Left ventricle myocardium superior (tissue), 1 donor: ENCODE data around the gene SSH2. TPM values are rescaled to one million over a fixed set of nuclear protein-coding genes. Genes with fewer than 3 reads are reported as not detected.
"Not testable (repeated sequence)": the region's sequence is repeated elsewhere in the genome, so short reads cannot be mapped to it uniquely, and the experiment has no call there.

Experiments
- ATAC-seq: fragments of 200-7000 bp; cut with Tn5 transposase; one replicate; pipeline ENCODE4 v1.9.1; 2020; ENCODE audit warnings: mild to moderate bottlenecking, moderate library complexity
- DNase-seq: peaks from one replicate; pipeline ENCODE4 v3.0.0-alpha.2; 2020
- intact Hi-C: fragments of 100-400 bp; cut with micrococcal nuclease; formaldehyde crosslinking; loops from one replicate; pipeline ENCODE4 v1.11.0; 2022
- total RNA-seq: library from RNA; stranded (reverse); fragmentation: NEBNext Ultra II Directional; extraction: Animal tissue kit (Norgen Biotek cat#: 25700); gene quantifications from one replicate; pipeline ENCODE4 v1.2.1, GENCODE V29; 2021
- donor health status: DM: no; HTN: yes; CAD: no; lungs with severe emphysema.

Gene SSH2
- total RNA-seq, 1 donor from 2014 or later: 36.8 TPM

DNA sequence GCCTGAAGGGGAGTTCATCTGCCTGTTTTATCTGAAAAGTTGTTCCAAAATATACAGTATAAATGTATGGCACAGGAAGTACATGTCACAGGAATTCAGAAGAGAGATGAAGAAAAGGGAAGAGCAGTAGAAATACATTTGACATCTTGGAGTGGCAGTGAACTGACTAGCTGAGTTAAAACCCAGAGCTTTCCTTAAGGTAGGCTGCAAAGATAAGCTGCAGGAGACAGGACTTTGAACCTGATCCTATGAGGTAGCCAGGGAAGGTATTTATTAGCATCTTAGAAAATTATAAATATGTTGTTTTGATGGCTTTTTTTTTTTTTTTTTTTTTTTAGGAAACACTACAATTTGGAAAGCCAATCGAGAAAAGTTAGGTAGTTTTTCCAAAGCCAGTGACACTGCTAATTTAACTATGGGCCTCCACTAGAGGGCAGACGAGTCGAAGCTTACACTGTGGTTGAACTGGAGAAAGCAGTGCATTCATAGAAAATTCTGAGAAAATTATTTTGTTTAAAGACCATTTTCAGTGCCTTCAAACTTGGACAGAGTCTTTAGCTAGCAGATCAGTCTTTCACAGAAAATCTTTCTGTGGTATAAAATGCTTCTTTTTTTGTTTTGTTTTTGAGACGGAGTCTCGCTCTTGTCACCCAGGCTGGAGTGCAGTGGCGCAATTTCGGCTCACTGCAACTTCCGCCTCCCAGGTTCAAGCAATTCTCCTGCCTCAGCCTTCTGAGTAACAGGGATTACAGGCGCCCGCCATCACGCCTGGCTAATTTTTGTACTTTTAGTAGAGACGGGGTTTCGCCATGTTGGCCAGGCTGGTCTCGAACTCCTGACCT lies 122.3 kb downstream of the SSH2 start:
- ATAC-seq (peak; percentile 77), DNase-seq (peak; percentile 35)
- intact Hi-C loops: loop anchor here (1.0 kb wide), 1 partner anchor 124 kb away; no protein-coding TSS in a partner anchor

DNA sequence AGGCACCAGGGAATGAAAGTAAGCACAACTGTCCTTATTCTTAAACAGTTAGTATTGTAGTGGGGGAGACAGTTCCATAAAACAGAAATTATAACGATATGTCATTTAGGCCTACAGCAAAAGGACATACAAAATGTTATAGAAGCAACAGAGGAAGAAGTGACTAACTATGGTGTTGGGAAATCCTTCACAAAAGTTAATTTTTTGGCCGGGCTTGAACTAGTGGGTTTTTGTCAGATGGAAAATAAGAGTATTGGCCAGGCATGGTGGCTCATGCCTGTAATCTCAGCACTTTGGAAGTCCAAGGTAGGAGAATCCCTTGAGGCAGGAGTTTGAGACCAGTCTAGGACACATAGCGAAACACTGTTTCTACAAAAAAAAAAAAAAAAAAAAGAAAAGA lies 127.8 kb downstream of the SSH2 start:
- no peak for ATAC-seq
- intact Hi-C loops: no loop called here
- DNase-seq: no peak

- intact Hi-C loops: no loop called here
- no peak for DNase-seq
- no peak for ATAC-seq
Measured at GRCh38 chr17:29800457-29800856, 129.6 kb downstream of the SSH2 start.

DNA sequence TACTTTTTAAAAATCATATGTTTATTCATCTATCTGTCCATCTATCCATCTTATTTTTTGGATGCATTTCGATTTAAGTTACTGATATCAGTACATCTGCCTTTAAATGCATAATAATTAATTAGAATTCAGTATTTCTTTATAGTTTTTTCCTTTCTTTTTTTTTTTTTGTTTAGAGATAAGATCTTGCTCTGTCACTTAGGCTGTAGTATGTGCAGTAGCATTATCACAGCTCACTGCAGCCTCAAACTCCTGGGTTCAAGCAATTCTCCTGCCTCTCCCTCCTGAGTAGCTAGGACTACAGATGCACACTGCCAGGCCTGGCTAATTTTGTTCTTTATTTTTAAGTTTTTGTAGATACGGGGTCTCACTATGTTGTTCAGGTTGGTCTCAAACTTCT lies 133.4 kb downstream of the SSH2 start:
- intact Hi-C loops: no loop called here
- ATAC-seq (no peak), DNase-seq (no peak)

- intact Hi-C loops: no loop called here
- ATAC-seq (no peak), DNase-seq (no peak)
Measured at GRCh38 chr17:29793501-29793900, 136.5 kb downstream of the SSH2 start.

DNA sequence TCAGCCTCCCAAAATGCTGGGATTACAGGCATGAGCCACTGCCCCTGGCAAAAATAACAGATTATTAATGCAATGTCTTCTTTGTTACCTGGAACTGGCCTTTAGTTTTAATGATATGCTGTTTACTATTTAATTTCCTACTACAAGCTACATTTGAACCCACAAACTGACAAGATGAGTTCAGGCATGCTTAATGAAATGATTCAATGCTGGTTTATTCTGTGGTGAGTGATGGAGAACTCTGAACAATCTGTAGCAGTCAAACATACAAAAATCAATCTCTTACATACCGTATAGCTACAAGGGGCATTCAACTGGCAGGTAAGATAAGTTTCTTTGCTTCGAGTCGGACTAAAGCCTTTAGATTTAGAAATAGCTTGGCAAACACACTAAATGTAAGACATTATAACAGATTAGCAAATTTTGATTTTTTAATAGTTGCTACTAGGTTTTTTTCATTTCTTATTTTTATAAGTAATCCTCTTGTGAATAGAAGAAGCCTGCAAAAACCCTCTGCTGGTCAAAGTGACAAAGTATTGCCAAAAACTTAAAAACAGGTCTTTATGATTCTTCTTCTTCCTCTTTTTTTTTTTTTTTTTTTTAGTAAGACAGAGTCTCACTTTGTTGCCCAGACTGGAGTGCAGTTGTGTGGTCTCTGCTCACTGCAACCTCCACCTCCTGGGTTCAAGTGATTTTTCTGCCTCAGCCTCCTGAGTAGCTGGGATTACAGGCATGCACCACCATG lies 138.5 kb downstream of the SSH2 start:
- DNase-seq: no peak
- ATAC-seq: no peak
- intact Hi-C loops: no loop called here

GRCh38 chr17:29789196-29790170 lies 140.5 kb downstream of the SSH2 start:
- intact Hi-C loops: no loop called here
- ATAC-seq: peak; percentile 83
- DNase-seq: no peak

- DNase-seq (no peak), ATAC-seq (no peak)
- intact Hi-C loops: no loop called here
Measured at GRCh38 chr17:29787995-29788394, 142.0 kb downstream of the SSH2 start.

GRCh38 chr17:29782917-29783316 lies 147.1 kb downstream of the SSH2 start:
- no peak for ATAC-seq

GRCh38 chr17:29779812-29780190 lies 150.2 kb downstream of the SSH2 start:
- not testable (repeated sequence) for ATAC-seq, DNase-seq
- intact Hi-C loops: loop anchor here (1.0 kb wide), 1 partner anchor 140 kb away; no protein-coding TSS in a partner anchor

More at GRCh38 chr17:29782917-29783316, 147.1 kb downstream of the SSH2 start:
- no peak for DNase-seq
- intact Hi-C loops: no loop called here

DNA sequence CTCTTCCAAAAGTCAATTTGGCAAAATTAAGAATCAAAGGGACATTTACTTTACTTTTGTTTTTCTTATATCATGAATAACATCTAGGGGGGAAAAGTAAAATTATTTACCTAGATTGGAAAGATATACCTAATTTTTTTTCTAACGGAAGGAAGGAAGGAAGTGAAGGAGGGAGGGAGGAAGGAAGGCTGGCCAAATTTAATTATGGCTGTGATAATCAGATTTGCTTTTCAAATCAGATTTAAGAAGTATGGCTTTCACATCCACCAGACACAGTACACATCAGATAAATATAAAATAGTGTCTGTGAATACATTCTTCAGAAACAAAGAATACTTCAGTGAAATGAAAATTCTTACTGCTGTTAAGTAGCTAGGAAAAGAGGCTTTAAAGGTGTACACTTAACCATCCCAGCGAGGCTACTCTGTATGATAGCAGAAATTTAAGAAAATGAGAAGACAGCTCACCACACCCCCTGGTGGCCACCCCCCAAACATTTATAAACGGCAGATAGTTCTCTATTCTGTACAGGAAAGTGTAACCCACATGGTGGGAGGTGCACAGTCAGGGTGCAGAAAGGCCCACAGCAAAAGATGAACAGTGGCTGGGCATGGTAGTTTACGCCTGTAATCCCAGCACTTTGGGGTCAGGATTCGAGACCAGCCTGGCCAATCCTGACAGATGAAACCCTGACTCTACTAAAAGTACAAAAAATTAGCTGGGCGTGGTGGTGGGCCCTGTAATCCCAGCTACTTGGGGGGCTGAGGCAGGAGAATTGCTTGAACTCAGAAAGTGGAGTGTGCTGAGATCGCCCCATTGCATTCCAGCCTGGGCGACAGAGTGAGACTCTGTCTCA lies 150.8 kb downstream of the SSH2 start:
- ATAC-seq (peak; percentile 96), DNase-seq (peak; percentile 80)
- intact Hi-C loops: loop anchor here (1.0 kb wide), 1 partner anchor 140 kb away; no protein-coding TSS in a partner anchor

DNA sequence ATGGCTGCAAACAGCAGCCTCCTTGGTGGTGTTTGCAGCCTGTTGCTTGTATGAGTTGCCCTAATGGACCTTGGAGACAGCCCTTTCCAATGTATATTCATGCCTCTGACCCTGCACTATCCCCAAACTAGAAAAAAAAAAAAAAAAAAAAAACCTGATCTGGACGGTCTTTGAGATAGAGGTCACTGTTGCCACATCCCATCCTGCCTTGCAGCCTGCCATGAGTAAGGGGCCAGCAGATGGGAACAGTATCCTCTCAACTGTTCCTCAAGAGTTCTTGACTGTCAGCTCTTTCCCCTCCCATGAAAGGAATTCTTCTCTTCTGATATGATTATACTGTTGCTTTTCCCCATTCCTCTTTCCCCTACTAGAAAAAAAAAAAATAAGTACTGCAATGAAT lies 152.4 kb downstream of the SSH2 start:
- intact Hi-C loops: no loop called here
- no peak for DNase-seq
- ATAC-seq: no peak

- DNase-seq (no peak), ATAC-seq (no peak)
- intact Hi-C loops: no loop called here
Measured at GRCh38 chr17:29776026-29776425, 154.0 kb downstream of the SSH2 start.

DNA sequence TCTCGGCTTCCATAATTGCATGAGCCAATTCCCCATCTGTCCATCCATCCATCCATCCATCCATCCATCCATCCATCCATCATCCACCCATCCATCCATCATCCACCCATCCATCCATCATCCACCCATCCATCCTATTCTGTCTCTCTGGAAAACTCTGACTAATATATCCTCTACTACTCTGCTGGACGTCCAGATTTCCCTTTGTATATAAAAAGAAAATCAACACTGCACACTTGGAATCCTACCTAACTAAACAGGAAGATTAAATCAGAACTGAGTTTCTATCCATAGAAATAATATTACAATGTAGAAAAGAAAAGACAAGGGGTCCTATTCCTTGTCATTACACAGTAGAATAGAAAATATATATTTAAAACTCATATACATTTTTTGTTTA lies 157.0 kb downstream of the SSH2 start:
- intact Hi-C loops: no loop called here
- ATAC-seq (no peak), DNase-seq (no peak)

DNA sequence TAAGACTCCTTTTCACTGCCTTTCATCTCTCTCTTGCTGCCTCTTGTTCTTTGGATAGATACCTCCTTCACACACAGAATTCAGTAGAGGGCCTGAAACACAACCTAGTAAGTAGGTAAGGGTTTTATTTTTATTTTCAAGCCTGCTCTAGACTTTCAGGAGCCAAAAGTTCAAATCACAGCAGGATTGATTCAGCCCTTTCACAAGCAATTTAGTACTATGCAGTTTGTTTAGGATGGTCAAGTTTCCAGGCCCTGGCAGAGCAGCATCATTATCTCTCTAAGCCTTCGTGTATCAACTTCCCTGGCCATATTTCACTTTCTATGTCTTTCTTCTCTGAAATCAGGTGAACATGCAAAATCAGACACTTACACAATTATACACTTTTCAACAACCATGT lies 158.5 kb downstream of the SSH2 start:
- intact Hi-C loops: no loop called here
- no peak for ATAC-seq
- DNase-seq: no peak

GRCh38 chr17:29769225-29769624 lies 160.8 kb downstream of the SSH2 start:
- no peak for ATAC-seq

DNA sequence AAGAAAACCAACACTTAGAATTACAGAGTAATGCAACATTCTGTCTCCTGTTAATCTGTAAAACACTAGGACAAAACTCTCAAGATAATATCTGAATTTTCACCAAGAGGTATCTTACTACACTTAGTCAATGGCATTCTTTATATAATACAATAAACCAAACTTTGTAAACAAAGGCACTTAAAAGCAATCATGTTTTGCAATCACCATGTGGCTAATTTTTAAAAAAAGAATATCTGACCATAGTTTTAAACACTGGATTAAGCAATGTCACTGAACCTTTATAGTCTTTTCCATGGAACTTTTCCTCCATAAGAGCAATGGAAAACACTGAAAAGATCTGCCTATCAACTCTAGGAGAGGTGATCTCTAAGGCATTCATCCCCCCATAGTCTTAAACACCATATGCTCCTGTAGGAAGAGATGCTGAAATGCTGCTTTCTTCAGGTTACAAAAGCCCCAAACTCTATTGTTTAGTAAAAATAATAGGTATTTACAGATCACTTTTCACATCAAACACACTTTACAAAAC lies 163.2 kb downstream of the SSH2 start:
- DNase-seq (no peak), ATAC-seq (no peak)
- intact Hi-C loops: no loop called here

More at GRCh38 chr17:29769225-29769624, 160.8 kb downstream of the SSH2 start:
- DNase-seq: no peak
- intact Hi-C loops: no loop called here

GRCh38 chr17:29764748-29765147 lies 165.3 kb downstream of the SSH2 start:
- intact Hi-C loops: loop anchor here (5.0 kb wide), 1 partner anchor 122 kb away; no protein-coding TSS in a partner anchor
- ATAC-seq (no peak), DNase-seq (no peak)
